Measurements from ENCODE around the gene HSPA12B. TPM values are rescaled to one million over a fixed set of nuclear protein-coding genes. Genes with fewer than 3 reads are reported as not detected.

HSPA12B gene
- total RNA-seq, 1 donor from 2014 or later = 33.7 TPM

GRCh38 chr20:3739054-3739925 lies 6.8 kb downstream of the HSPA12B start:
- TF ChIP-seq, protein P1, sequence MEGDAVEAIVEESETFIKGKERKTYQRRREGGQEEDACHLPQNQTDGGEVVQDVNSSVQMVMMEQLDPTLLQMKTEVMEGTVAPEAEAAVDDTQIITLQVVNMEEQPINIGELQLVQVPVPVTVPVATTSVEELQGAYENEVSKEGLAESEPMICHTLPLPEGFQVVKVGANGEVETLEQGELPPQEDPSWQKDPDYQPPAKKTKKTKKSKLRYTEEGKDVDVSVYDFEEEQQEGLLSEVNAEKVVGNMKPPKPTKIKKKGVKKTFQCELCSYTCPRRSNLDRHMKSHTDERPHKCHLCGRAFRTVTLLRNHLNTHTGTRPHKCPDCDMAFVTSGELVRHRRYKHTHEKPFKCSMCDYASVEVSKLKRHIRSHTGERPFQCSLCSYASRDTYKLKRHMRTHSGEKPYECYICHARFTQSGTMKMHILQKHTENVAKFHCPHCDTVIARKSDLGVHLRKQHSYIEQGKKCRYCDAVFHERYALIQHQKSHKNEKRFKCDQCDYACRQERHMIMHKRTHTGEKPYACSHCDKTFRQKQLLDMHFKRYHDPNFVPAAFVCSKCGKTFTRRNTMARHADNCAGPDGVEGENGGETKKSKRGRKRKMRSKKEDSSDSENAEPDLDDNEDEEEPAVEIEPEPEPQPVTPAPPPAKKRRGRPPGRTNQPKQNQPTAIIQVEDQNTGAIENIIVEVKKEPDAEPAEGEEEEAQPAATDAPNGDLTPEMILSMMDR (IDR thresholded peaks at IDR 0.05) = no peak
- Histone ChIP-seq H3K9me3 (no peaks in the 10 kb centered on the region), H3K4me3 (no peak overlapping the region), H3K27ac (peak overlapping the region; percentile 63), H3K36me3 (no peaks in the 10 kb centered on the region), H3K4me1 (peaks cover 24% of the 10 kb centered on the region), H3K27me3 (no peaks in the 10 kb centered on the region)
- DNase-seq (no peak), ATAC-seq (peak; percentile 55)
- intact Hi-C loops (cut with DNase I) = no loop called here

- TF ChIP-seq, protein P1 (IDR thresholded peaks at IDR 0.05) = no peak
- Histone ChIP-seq H3K4me1 (peaks cover 28% of the 10 kb centered on the region), H3K36me3 (no peaks in the 10 kb centered on the region), H3K27me3 (no peaks in the 10 kb centered on the region), H3K4me3 (no peak overlapping the region), H3K27ac (peak overlapping the region; percentile 63), H3K9me3 (no peaks in the 10 kb centered on the region)
- DNase-seq (no peak), ATAC-seq (no peak)
- intact Hi-C loops (cut with DNase I) = no loop called here
These were observed 7.5 kb downstream of the HSPA12B start for GRCh38 chr20:3739926-3740451.

GRCh38 chr20:3740615-3741301 lies 8.3 kb downstream of the HSPA12B start:
- H3K27me3 ChIP-seq = no peaks in the 10 kb centered on the region
- ATAC-seq = no peak
- no peak for DNase-seq
- H3K4me1 ChIP-seq = peaks cover 28% of the 10 kb centered on the region
- TF ChIP-seq, protein P1 (IDR thresholded peaks at IDR 0.05) = no peak
- H3K9me3 ChIP-seq = no peaks in the 10 kb centered on the region
- no peak overlapping the region for H3K4me3 ChIP-seq
- intact Hi-C loops (cut with DNase I) = no loop called here
- peak overlapping the region; percentile 63 for H3K27ac ChIP-seq
- no peaks in the 10 kb centered on the region for H3K36me3 ChIP-seq

GRCh38 chr20:3741836-3742458 lies 9.5 kb downstream of the HSPA12B start:
- Histone ChIP-seq H3K4me3 (no peak overlapping the region), H3K27me3 (no peaks in the 10 kb centered on the region), H3K9me3 (no peaks in the 10 kb centered on the region), H3K27ac (no peak overlapping the region), H3K4me1 (peaks cover 28% of the 10 kb centered on the region), H3K36me3 (no peaks in the 10 kb centered on the region)
- DNase-seq = no peak
- TF ChIP-seq, protein P1 (IDR thresholded peaks at IDR 0.05) = no peak
- ATAC-seq = no peak
- intact Hi-C loops (cut with DNase I) = no loop called here

DNA sequence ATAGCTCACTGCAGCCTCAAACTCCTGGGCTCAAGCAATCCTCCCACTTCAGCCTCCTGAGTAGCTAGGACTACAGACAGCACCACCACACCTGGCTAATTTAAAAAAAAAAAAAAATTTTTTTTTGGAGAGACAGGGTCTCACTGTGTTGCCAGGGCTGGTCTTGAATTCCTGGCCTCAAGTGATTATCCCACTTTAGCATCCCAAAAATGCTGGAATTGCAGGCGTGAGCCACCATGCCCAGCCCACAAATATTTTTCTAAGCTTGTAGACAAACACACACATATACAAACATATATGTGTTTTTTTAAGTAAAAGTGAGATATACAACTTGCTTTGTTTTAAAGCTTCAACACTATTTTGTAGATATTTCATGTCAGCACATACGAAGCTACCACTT lies 10.8 kb downstream of the HSPA12B start:
- intact Hi-C loops (cut with DNase I) = no loop called here
- no peak for ATAC-seq
- H3K36me3 ChIP-seq = no peaks in the 10 kb centered on the region

More for the DNA sequence above, 10.8 kb downstream of the HSPA12B start:
- H3K4me3 ChIP-seq = no peak overlapping the region
- TF ChIP-seq, protein P1 (IDR thresholded peaks at IDR 0.05) = no peak
- H3K27me3 ChIP-seq = no peaks in the 10 kb centered on the region
- no peak for DNase-seq
- no peak overlapping the region for H3K27ac ChIP-seq
- no peaks in the 10 kb centered on the region for H3K9me3 ChIP-seq
- H3K4me1 ChIP-seq = peaks cover 18% of the 10 kb centered on the region

Data from upper lobe of right lung (tissue), 1 donor.